Mesenteric fat pad (tissue), 1 donor: Measurements from ENCODE around the gene SPECC1L. TPM values are rescaled to one million over a fixed set of nuclear protein-coding genes. Genes with fewer than 3 reads are reported as not detected.
"Not testable (repeated sequence)": the region's sequence is repeated elsewhere in the genome, so short reads cannot be mapped to it uniquely, and the experiment has no call there.

Experiments
- DNase-seq: peaks from one replicate; pipeline ENCODE4 v3.0.0-alpha.2; 2020; ENCODE audit warnings: low spot score
- total RNA-seq: library from RNA; stranded (reverse); fragmentation: NEBNext Ultra II Directional; extraction: Animal tissue kit (Norgen Biotek cat#: 25700); gene quantifications from one replicate; pipeline ENCODE4 v1.2.1, GENCODE V29; 2021
- donor health status: DM: yes; HTN: yes; CAD: no.

The SPECC1L gene
- total RNA-seq, 1 donor from 2014 or later: 69.2 TPM

- no peak for DNase-seq
These were observed 11.8 kb downstream of the SPECC1L start for GRCh38 chr22:24282401-24282800.

GRCh38 chr22:24284747-24285203, 14.1 kb downstream of the SPECC1L start:
- DNase-seq: no peak

DNA sequence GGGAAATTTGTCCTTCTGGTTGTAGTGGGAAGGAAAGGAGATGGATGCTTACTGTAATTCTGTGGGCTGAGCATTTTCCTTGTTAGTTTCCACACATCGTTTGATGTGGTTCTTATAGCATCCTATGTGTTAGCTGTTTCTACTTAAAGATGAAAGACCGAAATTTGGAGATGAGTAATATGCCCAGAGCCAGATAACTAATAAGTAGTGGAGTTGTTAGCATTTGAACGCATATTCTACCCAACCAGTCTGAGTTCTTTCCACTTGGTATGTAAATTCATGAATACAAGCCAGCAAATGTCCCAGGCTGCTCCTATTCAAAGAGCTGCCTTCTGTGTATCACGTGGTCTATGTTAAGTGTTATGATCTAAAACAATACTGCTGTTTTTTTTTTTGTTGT, 14.6 kb downstream of the SPECC1L start:
- no peak for DNase-seq

DNA sequence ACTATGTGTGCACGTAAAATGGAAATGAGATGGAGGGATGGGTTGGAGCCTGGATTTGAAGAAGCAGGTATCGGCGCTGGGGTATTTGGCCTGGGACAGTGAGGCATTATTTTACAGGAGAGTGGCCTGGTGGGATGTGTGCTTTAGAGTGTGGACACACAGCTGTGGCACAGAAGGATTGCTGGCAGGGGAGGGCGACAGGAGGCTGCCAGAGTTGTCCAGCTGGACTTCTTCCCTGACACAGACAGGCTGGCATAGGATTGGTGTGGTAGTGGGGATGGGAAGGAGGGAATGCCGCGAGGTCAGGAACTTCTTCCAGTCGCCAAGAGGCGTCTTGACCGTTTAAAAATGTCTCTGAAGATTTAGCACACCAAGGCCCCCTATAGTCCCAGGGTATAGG, 16.6 kb downstream of the SPECC1L start:
- DNase-seq: not testable (repeated sequence)

DNA sequence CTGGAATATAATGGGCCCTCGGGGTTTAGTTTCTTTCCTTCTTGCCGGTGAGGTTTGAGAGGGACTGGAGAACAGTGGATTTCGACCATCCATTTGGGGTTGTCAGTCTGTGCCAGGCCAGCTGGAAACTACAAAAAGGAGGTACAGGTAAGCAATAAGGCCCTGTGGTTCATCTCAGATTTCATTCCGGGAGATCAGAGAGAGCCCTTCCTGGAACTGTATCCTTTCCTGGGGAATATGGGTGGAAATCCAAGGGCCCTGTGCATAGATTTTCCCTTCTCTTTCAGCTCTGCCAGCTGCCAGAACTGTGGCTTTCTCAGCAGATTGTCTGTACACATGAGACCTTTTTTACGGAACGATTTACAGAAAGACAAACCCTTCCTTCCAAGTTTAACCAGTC, 17.2 kb downstream of the SPECC1L start:
- DNase-seq: not testable (repeated sequence)

DNA sequence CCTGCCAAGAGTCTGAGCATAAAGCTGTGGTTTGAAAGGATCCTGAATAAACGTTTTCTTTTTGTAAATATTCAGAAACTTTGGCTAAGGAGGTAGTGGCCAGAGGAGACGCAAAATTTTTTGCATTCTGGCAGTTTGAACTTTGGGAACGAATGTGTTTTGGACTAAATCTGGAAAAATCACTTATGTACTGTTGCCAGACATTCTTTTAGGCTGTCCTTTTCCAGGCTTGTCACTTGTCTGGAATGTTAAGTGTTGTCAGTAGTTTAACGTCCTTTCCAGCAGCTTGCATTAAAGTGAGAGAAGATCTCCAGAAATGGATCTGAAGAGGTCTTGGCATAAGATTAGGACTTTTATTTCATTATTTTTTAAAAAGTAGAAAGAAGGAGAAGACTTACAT, 18.5 kb downstream of the SPECC1L start:
- DNase-seq: no peak

- no peak for DNase-seq
These were observed 19.1 kb downstream of the SPECC1L start for GRCh38 chr22:24289741-24290163.

DNA sequence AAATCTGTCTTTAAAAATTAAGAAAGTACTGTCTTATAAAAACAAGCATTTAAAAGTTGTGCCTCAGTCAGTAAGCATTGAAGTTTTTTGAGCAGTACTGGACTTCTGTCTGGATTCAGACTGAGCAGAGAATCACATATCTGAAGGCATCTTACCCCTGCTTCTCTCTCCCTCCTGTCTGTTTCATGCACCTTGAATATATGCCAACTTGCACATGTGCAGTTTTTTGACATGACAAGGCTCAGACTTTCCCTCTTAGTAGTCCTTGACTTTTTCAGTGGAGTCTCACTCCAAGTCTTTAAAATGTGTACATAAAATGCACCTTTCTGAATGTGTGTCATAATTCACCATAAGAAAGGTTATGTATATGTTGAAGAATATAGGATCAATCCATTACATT, 19.8 kb downstream of the SPECC1L start:
- DNase-seq: no peak

- DNase-seq: no peak
These were observed 21.0 kb downstream of the SPECC1L start for GRCh38 chr22:24291515-24292201.

GRCh38 chr22:24292202-24292830, 21.7 kb downstream of the SPECC1L start:
- DNase-seq: not testable (repeated sequence)

- DNase-seq: not testable (repeated sequence)
These were observed 24.3 kb downstream of the SPECC1L start for GRCh38 chr22:24294913-24295312.

DNA sequence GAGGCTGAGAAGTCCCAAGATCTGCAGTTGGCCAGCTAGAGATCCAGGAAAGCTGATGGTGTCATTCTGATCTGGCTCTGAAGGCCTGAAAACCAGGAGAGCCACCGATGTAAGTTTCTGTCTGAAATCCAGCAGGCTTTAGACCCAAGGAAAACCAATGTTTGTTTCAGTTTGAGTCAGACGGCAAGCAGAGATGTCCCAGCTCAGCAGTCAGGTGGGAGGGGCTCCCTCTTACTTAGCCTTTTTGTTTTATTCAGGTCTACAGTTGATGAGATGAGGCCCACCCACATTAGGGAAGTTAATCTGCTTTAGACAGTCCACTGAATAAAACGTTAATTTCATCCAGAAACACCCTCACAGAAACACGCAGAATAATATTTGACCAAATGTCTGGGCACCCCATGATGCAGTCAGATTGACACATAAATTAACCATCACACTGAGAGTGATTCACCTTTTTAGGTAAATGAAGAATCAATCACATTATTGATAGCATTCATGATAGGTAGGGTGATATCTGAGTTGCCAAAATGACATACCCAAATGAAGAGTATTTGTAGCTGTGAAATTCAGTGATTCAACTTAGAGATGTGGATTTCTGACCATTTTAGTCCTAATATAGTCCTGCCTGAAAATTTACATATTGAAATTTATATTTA, 28.0 kb downstream of the SPECC1L start:
- DNase-seq: not testable (repeated sequence)

GRCh38 chr22:24300522-24300921, 29.9 kb downstream of the SPECC1L start:
- DNase-seq: not testable (repeated sequence)

- DNase-seq: no peak
These were observed 32.0 kb downstream of the SPECC1L start for GRCh38 chr22:24302591-24302990.

DNA sequence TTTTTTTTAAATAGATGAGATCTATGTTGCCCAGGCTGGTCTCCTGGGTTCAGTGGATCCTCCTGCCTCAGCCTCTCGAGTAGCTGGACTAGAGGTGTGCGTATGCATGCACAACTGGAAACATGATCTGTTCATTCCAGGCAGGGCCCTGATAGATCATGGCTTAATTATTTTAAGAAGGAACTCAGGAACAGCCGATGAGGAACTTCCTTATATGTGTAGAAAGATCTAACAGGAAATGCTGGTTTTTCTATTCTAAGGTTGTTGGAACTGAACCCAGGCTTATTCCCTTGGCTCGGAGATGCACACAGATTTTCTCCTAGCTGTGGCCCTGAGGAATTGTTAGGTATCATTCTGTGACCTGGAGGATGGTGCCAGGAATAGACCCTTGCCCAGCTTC, 32.4 kb downstream of the SPECC1L start:
- no peak for DNase-seq

GRCh38 chr22:24304062-24304675, 33.5 kb downstream of the SPECC1L start:
- no peak for DNase-seq

DNA sequence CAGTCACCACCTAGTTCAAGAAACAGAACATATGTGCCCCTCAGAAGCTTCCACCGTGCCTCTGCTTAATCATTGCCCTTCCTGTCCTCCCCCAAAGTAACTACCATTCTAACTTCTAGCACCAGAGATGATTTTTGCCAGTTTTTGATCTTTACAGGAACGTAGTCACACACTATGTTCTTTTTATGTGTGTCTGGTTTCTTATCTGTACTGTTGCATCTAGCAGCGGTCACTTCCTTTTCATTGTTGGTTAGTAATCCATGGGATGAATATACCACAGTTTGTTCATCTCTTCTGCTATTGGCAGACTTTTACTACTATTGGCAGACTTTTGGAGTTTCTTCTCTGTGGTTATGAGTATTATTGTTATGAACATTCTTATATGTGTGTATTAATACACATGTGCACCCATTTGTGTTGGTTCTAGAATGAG, 34.6 kb downstream of the SPECC1L start:
- no peak for DNase-seq

GRCh38 chr22:24310969-24311368, 40.3 kb downstream of the SPECC1L start:
- no peak for DNase-seq

- DNase-seq: no peak
These were observed 44.8 kb downstream of the SPECC1L start for GRCh38 chr22:24315367-24315966.

- not testable (repeated sequence) for DNase-seq
These were observed 45.6 kb downstream of the SPECC1L start for GRCh38 chr22:24316264-24316663.

- not testable (repeated sequence) for DNase-seq
These were observed 46.9 kb downstream of the SPECC1L start for GRCh38 chr22:24317511-24317910.
